Mesodermal cell (in vitro differentiated cells): ENCODE results near the gene NEU1.
"Not testable (repeated sequence)": the region's sequence is repeated elsewhere in the genome, so short reads cannot be mapped to it uniquely, and the experiment has no call there.

Experiments
- H3K27ac ChIP-seq: 2 replicates; pipeline ENCODE4 v1.7.0; 2013; ENCODE audit warnings: mild to moderate bottlenecking, low read depth, low read length, moderate library complexity; ENCODE audit not compliant: severe bottlenecking
- H3K36me3 ChIP-seq: 2 replicates; pipeline ENCODE4 v1.7.1; 2013; ENCODE audit warnings: mild to moderate bottlenecking, low read length, moderate library complexity; ENCODE audit not compliant: control insufficient read depth, insufficient read depth
- H3K4me1 ChIP-seq: one replicate; pipeline ENCODE4 v1.7.1; 2013; ENCODE audit warnings: mild to moderate bottlenecking, low read length; ENCODE audit not compliant: insufficient read depth, control insufficient read depth, poor library complexity, severe bottlenecking
- H3K4me3 ChIP-seq: 2 replicates; pipeline ENCODE4 v1.7.0; 2013; ENCODE audit warnings: low read length, control low read depth, mild to moderate bottlenecking; ENCODE audit not compliant: insufficient read depth, poor library complexity, severe bottlenecking; ENCODE audit errors: extremely low read depth
- H3K9me3 ChIP-seq: 2 replicates; pipeline ENCODE4 v1.7.1; 2013; ENCODE audit warnings: mild to moderate bottlenecking, low read length, moderate library complexity; ENCODE audit not compliant: control insufficient read depth
- WGBS, 2 experiments: methylation state at CpG; one replicate each; pipeline ENCODE4 v1.1.5; 2013; ENCODE audit warnings: missing lambda C conversion rate in 2 of 2; ENCODE audit not compliant: insufficient coverage in 2 of 2; 5-methylcytosine and 5-hydroxymethylcytosine counted together

Gene NEU1

GRCh38 chr6:31858707-31859106 is 3.9 kb downstream of the NEU1 start:
- H3K4me1 ChIP-seq: no peaks in the 10 kb centered on the region
- H3K27ac ChIP-seq: no peak overlapping the region
- peaks cover 65% of the 10 kb centered on the region for H3K36me3 ChIP-seq
- WGBS, 2 experiments: 98 to 100% methylated on average over 5 to 6 of the region's 8 CpGs
- no peak overlapping the region for H3K4me3 ChIP-seq
- H3K9me3 ChIP-seq: peaks cover 5% of the 10 kb centered on the region

- 98 to 100% methylated on average over 4 to 7 of the region's 8 CpGs for WGBS, 2 experiments
- H3K4me3 ChIP-seq, H3K9me3 ChIP-seq, H3K27ac ChIP-seq, H3K4me1 ChIP-seq: not testable (repeated sequence)
- peaks cover 66% of the 10 kb centered on the region for H3K36me3 ChIP-seq
These were observed 4.8 kb downstream of the NEU1 start for GRCh38 chr6:31857774-31858173.

- H3K27ac ChIP-seq, H3K4me3 ChIP-seq, H3K9me3 ChIP-seq, H3K4me1 ChIP-seq: not testable (repeated sequence)
- WGBS, 2 experiments: 89 to 94% methylated on average over 15 to 33 of the region's 35 CpGs
- H3K36me3 ChIP-seq: peaks cover 24% of the 10 kb centered on the region
These were observed 10.5 kb downstream of the NEU1 start for GRCh38 chr6:31851980-31852718.

DNA sequence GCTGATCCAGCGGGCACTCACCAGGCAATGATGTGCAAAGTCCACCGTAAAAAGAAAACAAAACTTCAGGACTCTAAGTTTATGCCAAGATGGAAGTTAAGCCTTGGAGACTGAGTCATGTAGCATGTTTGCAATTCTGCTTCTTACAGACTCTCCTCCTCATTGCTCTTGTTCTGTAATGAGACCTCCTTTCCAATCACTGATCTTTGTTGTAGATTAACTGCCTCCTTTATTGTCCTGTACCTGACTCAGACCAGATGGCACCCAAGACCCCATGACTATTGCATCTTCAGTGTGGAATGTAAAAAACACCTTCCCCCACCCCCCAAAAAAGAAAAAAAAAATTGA is 11.2 kb downstream of the NEU1 start:
- Histone ChIP-seq H3K4me1 (peaks cover 8% of the 10 kb centered on the region), H3K36me3 (peaks cover 17% of the 10 kb centered on the region), H3K27ac (no peak overlapping the region), H3K9me3 (peaks cover 9% of the 10 kb centered on the region), H3K4me3 (no peak overlapping the region)
- WGBS, 2 experiments: 91 to 94% methylated on average over 2 of the region's 2 CpGs

DNA sequence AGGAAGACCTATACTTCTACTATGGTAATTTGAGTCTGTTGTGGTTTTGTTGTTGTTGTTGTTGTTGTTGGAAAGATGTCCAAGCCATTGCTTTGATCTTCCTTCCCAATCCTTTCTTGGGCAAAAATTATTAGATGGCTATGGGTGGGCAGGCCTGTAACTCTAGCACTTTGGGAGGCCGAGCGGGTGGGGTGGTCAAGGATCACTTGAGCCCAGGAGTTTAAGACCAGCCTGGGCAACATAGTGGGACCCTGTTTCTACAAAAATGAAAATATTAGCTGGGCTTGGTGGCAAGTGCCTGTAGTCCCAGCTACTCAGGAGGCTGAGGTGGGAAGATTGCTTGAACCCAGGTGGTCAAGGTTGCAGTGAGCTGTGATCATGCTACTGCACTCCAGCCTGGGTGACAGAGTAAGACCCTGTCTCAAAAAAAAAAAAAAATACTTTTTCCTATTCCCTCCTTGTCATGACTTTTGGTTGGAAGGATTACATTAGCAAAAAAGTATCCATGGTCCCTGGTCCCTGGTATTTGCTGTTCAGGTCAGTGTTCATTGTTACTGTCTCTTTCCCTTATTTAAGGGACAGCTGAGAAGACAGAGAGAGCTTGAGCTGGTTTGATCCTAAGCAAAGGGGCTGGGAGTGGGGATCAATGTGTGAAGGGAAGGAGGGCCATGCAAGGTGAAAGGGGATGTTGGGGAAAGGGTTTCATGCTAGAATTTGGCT is 11.7 kb downstream of the NEU1 start:
- WGBS, 2 experiments: 94 to 100% methylated on average over 2 of the region's 2 CpGs

GRCh38 chr6:31847276-31847978 is 15.2 kb downstream of the NEU1 start:
- peaks cover 8% of the 10 kb centered on the region for H3K4me1 ChIP-seq
- H3K27ac ChIP-seq: no peak overlapping the region
- WGBS, 2 experiments: 85 to 94% methylated on average over 1 to 2 of the region's 2 CpGs
- no peak overlapping the region for H3K4me3 ChIP-seq
- H3K9me3 ChIP-seq: no peaks in the 10 kb centered on the region
- no peaks in the 10 kb centered on the region for H3K36me3 ChIP-seq

More for the DNA sequence above, 11.7 kb downstream of the NEU1 start:
- H3K27ac ChIP-seq: no peak overlapping the region
- H3K4me3 ChIP-seq: no peak overlapping the region
- peaks cover 13% of the 10 kb centered on the region for H3K36me3 ChIP-seq
- H3K9me3 ChIP-seq: peaks cover 9% of the 10 kb centered on the region
- H3K4me1 ChIP-seq: peaks cover 8% of the 10 kb centered on the region

DNA sequence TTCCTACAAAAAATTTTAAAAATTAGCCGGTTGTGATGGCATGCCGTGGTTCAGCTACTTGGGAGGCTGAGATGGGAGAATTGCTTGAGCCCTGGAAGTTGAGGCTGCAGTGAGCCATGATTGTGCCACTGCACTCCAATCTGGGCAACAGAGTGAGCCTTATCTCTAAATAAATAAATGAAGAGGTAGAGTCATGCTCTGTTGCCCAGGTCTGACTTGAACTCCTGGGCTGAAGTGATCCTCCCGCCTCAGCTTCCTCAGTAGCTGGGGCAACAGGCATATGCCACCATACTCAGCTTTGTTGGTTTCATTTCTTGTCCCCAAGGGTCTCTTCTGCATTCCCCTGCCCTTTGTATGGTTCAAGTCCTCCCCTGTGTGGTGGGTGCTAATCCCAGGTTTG is 18.1 kb downstream of the NEU1 start:
- Histone ChIP-seq H3K4me3 (no peak overlapping the region), H3K27ac (no peak overlapping the region), H3K36me3 (peaks cover 18% of the 10 kb centered on the region), H3K9me3 (no peaks in the 10 kb centered on the region), H3K4me1 (no peaks in the 10 kb centered on the region)
- 96 to 100% methylated on average over 3 of the region's 3 CpGs for WGBS, 2 experiments

GRCh38 chr6:31842053-31842452 is 20.6 kb downstream of the NEU1 start:
- no peak overlapping the region for H3K27ac ChIP-seq
- H3K36me3 ChIP-seq: peaks cover 43% of the 10 kb centered on the region
- H3K4me1 ChIP-seq: peaks cover 3% of the 10 kb centered on the region
- WGBS, 2 experiments: 97 to 100% methylated on average over 4 to 6 of the region's 9 CpGs
- no peak overlapping the region for H3K4me3 ChIP-seq
- no peaks in the 10 kb centered on the region for H3K9me3 ChIP-seq

DNA sequence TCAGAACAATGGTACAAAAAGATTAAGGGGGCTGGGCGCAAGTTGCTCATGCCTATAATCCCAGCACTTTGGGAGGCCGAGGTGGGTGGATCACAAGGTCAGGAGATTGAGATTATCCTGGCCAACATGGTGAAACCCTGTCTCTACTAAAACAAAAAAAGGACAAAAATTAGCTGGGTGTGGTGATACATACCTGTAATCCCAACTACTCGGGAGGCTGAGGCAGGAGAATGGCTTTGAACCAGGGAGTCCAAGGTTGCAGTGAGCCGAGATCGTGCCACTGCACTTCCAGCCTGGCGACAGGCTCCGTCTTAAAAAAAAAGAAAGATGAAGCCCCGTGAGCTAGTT is 22.9 kb downstream of the NEU1 start:
- not testable (repeated sequence) for H3K27ac ChIP-seq, H3K4me1 ChIP-seq, H3K9me3 ChIP-seq, H3K4me3 ChIP-seq
- 98 to 100% methylated on average over 5 to 7 of the region's 8 CpGs for WGBS, 2 experiments
- H3K36me3 ChIP-seq: peaks cover 57% of the 10 kb centered on the region

- no peak overlapping the region for H3K4me3 ChIP-seq
- no peaks in the 10 kb centered on the region for H3K9me3 ChIP-seq
- H3K36me3 ChIP-seq: peaks cover 57% of the 10 kb centered on the region
- 84 to 100% methylated on average over 1 to 2 of the region's 3 CpGs for WGBS, 2 experiments
- H3K27ac ChIP-seq: no peak overlapping the region
- H3K4me1 ChIP-seq: peaks cover 3% of the 10 kb centered on the region
These were observed 23.7 kb downstream of the NEU1 start for GRCh38 chr6:31838968-31839367.
